HG03066 (cell line): ENCODE data around the gene PRKCQ.

Experiments
- ATAC-seq: cut with Tn5 transposase; IDR thresholded peaks from one replicate; pipeline ENCODE4 v1.9.1; 2021; ENCODE audit warnings: low read depth; ENCODE audit not compliant: unreplicated experiment

PRKCQ gene

GRCh38 chr10:6570893-6571292 is 9.2 kb downstream of the PRKCQ start:
- ATAC-seq: no peak

- ATAC-seq: no peak
These were observed 10.8 kb downstream of the PRKCQ start for GRCh38 chr10:6569259-6569658.

GRCh38 chr10:6567884-6568283 is 12.2 kb downstream of the PRKCQ start:
- ATAC-seq: no peak

- ATAC-seq: no peak
These were observed 12.8 kb downstream of the PRKCQ start for GRCh38 chr10:6567203-6567703.

GRCh38 chr10:6565588-6565987 is 14.5 kb downstream of the PRKCQ start:
- ATAC-seq: no peak

GRCh38 chr10:6564367-6564766 is 15.7 kb downstream of the PRKCQ start:
- ATAC-seq: no peak

- ATAC-seq: no peak
These were observed 16.3 kb downstream of the PRKCQ start for GRCh38 chr10:6563731-6564130.

GRCh38 chr10:6563075-6563474 is 17.0 kb downstream of the PRKCQ start:
- ATAC-seq: no peak

- no peak for ATAC-seq
These were observed 17.9 kb downstream of the PRKCQ start for GRCh38 chr10:6562221-6562620.

- ATAC-seq: no peak
These were observed 18.5 kb downstream of the PRKCQ start for GRCh38 chr10:6561552-6561951.

- ATAC-seq: no peak
These were observed 21.2 kb downstream of the PRKCQ start for GRCh38 chr10:6558759-6559461.

- ATAC-seq: no peak
These were observed 21.8 kb downstream of the PRKCQ start for GRCh38 chr10:6558272-6558671.

GRCh38 chr10:6553937-6554336 is 26.1 kb downstream of the PRKCQ start:
- ATAC-seq: no peak

- ATAC-seq: no peak
These were observed 36.6 kb downstream of the PRKCQ start for GRCh38 chr10:6543431-6544005.

- no peak for ATAC-seq
These were observed 37.1 kb downstream of the PRKCQ start for GRCh38 chr10:6542999-6543430.

- no peak for ATAC-seq
These were observed 40.2 kb downstream of the PRKCQ start for GRCh38 chr10:6539833-6540232.

GRCh38 chr10:6537770-6538169 is 42.3 kb downstream of the PRKCQ start:
- ATAC-seq: no peak

- ATAC-seq: no peak
These were observed 44.0 kb downstream of the PRKCQ start for GRCh38 chr10:6536102-6536501.

- no peak for ATAC-seq
These were observed 44.8 kb downstream of the PRKCQ start for GRCh38 chr10:6535156-6535764.

GRCh38 chr10:6532321-6532720 is 47.8 kb downstream of the PRKCQ start:
- ATAC-seq: no peak

GRCh38 chr10:6530966-6531365 is 49.1 kb downstream of the PRKCQ start:
- no peak for ATAC-seq
